Breast epithelium (tissue), 4 donors: Measurements from ENCODE around the gene NCKAP5. TPM values are rescaled to one million over a fixed set of nuclear protein-coding genes. Genes with fewer than 3 reads are reported as not detected.

Experiments
- DNase-seq, 2 donors: peaks; one replicate each; pipeline ENCODE4 v3.0.0-alpha.2; 2019; ENCODE audit warnings: low spot score in 2 of 2
- H3K27ac ChIP-seq, 2 donors: fragments of 200-600 bp; sonication (generic) in 1 of 2; one replicate each; pipeline ENCODE4 v1.5.1; 2016 to 2019; ENCODE audit warnings: mild to moderate bottlenecking in 1 of 2
- H3K27me3 ChIP-seq, 2 donors: fragments of 200-600 bp; sonication (generic) in 1 of 2; one replicate each; pipeline versions ENCODE4 v1.5.1 to v1.6.0; 2017 to 2019; ENCODE audit warnings: control low read depth in 1 of 2, mild to moderate bottlenecking in 1 of 2
- H3K36me3 ChIP-seq: fragments of 200-600 bp; one replicate; pipeline ENCODE4 v1.5.1; 2019
- H3K4me1 ChIP-seq, 2 donors: fragments of 200-600 bp; sonication (generic); one replicate each; pipeline ENCODE4 v1.5.1; 2016 to 2019; ENCODE audit warnings: control low read depth in 1 of 2
- H3K4me3 ChIP-seq, 3 donors: fragments of 200-600 bp; sonication (generic); 1 replicate in 2 of 3; 2 replicates in 1 of 3; pipeline ENCODE4 v1.5.1; 2016 to 2019; ENCODE audit warnings: mild to moderate bottlenecking in 3 of 3, moderate library complexity in 2 of 3
- H3K9me3 ChIP-seq, 2 donors: fragments of 200-600 bp; sonication (generic) in 1 of 2; one replicate each; pipeline ENCODE4 v1.5.1; 2016 to 2019; ENCODE audit warnings: control low read depth in 1 of 2
- POLR2A ChIP-seq: fragments of 450-650 bp; IDR thresholded peaks from one replicate; pipeline ENCODE4 v1.6.1; 2016; ENCODE audit warnings: antibody characterized with exemption, mild to moderate bottlenecking, moderate library complexity
- POLR2AphosphoS5 ChIP-seq, 3 donors: sonication (generic); formaldehyde crosslinking; IDR thresholded peaks; one replicate each; pipeline ENCODE4 v1.6.1; 2017; ENCODE audit warnings: antibody characterized with exemption in 3 of 3
- intact Hi-C: fragments of 100-400 bp; cut with DNase I; formaldehyde crosslinking; loops from one replicate; pipeline ENCODE4 v1.15.1; 2023; ENCODE audit warnings: low total_unique reads
- total RNA-seq, 3 donors: library from RNA; depleted of rRNA; stranded (reverse); fragments of >200 nt; gene quantifications; one replicate each; pipeline ENCODE4 v1.1.0, GENCODE V29; 2016
- TF ChIP-seq, protein P1 (sequence below), 3 donors: fragments of 450-650 bp; IDR thresholded peaks; one replicate each; pipeline ENCODE4 v1.5.1; 2016 to 2017; ENCODE audit warnings: antibody characterized with exemption in 3 of 3, mild to moderate bottlenecking in 3 of 3, moderate library complexity in 3 of 3

NCKAP5 gene
- total RNA-seq, 3 donors from 2014 or later, result 1.1 to 10.5 (median 6.1) TPM

DNA sequence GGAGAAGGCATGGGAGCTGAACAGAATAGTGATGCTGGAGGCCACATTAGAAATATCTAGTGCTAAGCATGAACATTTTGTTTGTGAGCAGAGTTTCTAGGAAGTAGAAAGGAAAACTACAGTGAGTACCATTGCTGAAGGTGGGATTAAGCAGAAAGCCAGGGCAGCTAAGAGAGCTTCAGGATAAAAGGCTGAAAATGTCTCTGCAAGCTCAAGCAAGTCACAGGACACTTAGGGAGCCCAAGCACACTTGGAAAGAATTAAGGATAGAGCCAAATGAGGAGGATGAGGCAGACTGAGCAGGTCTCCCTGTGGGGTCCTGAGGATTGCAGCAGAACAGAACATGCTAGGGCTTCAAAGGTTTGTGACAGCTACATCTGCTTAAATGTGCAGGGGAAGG is 817.7 kb downstream of the NCKAP5 start:
- no peaks in the 10 kb centered on the region for H3K9me3 ChIP-seq
- H3K4me3 ChIP-seq, result no peak overlapping the region
- no peaks in the 10 kb centered on the region for H3K27me3 ChIP-seq
- intact Hi-C loops, result no loop called here
- DNase-seq, result no peak
- TF ChIP-seq, protein P1, sequence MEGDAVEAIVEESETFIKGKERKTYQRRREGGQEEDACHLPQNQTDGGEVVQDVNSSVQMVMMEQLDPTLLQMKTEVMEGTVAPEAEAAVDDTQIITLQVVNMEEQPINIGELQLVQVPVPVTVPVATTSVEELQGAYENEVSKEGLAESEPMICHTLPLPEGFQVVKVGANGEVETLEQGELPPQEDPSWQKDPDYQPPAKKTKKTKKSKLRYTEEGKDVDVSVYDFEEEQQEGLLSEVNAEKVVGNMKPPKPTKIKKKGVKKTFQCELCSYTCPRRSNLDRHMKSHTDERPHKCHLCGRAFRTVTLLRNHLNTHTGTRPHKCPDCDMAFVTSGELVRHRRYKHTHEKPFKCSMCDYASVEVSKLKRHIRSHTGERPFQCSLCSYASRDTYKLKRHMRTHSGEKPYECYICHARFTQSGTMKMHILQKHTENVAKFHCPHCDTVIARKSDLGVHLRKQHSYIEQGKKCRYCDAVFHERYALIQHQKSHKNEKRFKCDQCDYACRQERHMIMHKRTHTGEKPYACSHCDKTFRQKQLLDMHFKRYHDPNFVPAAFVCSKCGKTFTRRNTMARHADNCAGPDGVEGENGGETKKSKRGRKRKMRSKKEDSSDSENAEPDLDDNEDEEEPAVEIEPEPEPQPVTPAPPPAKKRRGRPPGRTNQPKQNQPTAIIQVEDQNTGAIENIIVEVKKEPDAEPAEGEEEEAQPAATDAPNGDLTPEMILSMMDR (IDR thresholded peaks at IDR 0.05), result no peak
- no peak for TF ChIP-seq POLR2AphosphoS5 (IDR thresholded peaks at IDR 0.05)
- TF ChIP-seq POLR2A, result no peak
- no peaks in the 10 kb centered on the region for H3K4me1 ChIP-seq
- H3K36me3 ChIP-seq, result no peaks in the 10 kb centered on the region
- no peak overlapping the region for H3K27ac ChIP-seq

DNA sequence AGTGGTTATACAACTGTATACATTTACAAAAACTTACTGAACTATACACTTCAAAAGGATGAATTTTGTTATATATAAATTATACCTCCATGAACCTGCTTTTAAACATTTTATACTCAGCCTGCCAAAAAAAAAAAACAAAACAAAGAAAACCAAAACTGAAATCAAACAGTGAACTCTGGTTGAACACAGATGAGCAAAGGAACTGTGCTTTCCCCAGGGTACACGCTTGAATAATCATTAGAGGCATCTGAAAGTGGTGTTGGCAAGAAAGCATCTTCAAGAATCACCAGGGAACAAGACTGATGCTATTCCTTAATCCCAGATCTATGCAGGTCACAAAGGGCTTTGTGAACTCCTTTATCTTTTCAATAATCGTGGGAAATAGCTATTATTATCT is 821.2 kb downstream of the NCKAP5 start:
- TF ChIP-seq POLR2A (no peak), POLR2AphosphoS5 (IDR thresholded peaks at IDR 0.05) (no peak)
- TF ChIP-seq, protein P1 (IDR thresholded peaks at IDR 0.05), result no peak
- Histone ChIP-seq H3K4me3 (no peak overlapping the region), H3K4me1 (no peaks in the 10 kb centered on the region), H3K9me3 (no peaks in the 10 kb centered on the region), H3K36me3 (no peaks in the 10 kb centered on the region), H3K27me3 (no peaks in the 10 kb centered on the region), H3K27ac (no peak overlapping the region)
- intact Hi-C loops, result no loop called here
- no peak for DNase-seq

DNA sequence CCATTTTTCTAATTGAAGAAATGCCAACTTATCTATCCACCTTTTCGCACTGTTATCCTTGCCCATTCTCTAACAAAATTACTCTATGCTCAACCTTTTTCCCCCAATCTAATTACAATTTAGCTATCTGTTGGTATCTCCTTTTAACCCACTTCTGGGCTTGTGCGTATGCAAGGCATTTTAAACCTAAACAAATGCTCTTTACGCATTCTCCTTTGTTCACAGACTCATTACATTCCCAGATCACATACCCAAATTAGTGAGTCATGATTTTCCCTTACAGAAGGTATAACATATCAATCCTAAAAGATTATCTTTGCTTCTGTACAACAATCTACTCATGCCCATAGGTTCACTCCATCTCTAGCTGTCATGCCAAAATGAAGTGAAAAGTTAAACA is 826.5 kb downstream of the NCKAP5 start:
- Histone ChIP-seq H3K9me3 (no peaks in the 10 kb centered on the region), H3K4me3 (no peak overlapping the region), H3K27ac (no peak overlapping the region), H3K27me3 (no peaks in the 10 kb centered on the region), H3K36me3 (no peaks in the 10 kb centered on the region), H3K4me1 (no peaks in the 10 kb centered on the region)
- no peak for TF ChIP-seq POLR2A
- TF ChIP-seq, protein P1 (IDR thresholded peaks at IDR 0.05), result no peak
- no peak for TF ChIP-seq POLR2AphosphoS5 (IDR thresholded peaks at IDR 0.05)
- intact Hi-C loops, result no loop called here
- DNase-seq, result no peak

GRCh38 chr2:132740081-132740720 is 828.1 kb downstream of the NCKAP5 start:
- Histone ChIP-seq H3K27ac (no peak overlapping the region), H3K36me3 (no peaks in the 10 kb centered on the region), H3K9me3 (no peaks in the 10 kb centered on the region), H3K4me3 (no peak overlapping the region), H3K27me3 (no peaks in the 10 kb centered on the region), H3K4me1 (no peaks in the 10 kb centered on the region)
- no peak for TF ChIP-seq POLR2AphosphoS5 (IDR thresholded peaks at IDR 0.05)
- TF ChIP-seq, protein P1 (IDR thresholded peaks at IDR 0.05), result no peak
- no peak for TF ChIP-seq POLR2A
- DNase-seq, result no peak
- intact Hi-C loops, result no loop called here

DNA sequence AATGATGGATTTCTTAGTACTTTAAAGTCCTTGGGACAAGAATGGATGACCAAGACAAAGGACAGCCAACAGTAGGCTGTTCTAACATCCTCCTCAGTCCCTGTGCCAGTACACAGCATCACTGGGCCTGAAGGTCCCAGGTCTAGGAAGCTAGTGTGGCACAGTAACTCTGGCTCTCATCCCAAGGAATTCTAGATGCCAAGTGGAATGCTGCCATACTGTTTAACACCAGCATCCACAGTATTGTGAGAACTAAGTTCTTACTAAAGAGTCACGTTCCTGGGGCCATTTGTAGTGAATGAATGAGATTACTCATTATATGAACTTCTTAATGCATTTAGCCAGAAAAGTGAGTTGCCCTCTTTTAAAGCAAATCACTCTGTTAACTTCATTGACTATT is 830.0 kb downstream of the NCKAP5 start:
- no peak for DNase-seq
- intact Hi-C loops, result no loop called here

More for the DNA sequence above, 830.0 kb downstream of the NCKAP5 start:
- H3K27ac ChIP-seq, result no peak overlapping the region
- TF ChIP-seq POLR2A (no peak), POLR2AphosphoS5 (IDR thresholded peaks at IDR 0.05) (no peak)
- TF ChIP-seq, protein P1 (IDR thresholded peaks at IDR 0.05), result no peak
- no peaks in the 10 kb centered on the region for H3K27me3 ChIP-seq
- no peaks in the 10 kb centered on the region for H3K36me3 ChIP-seq
- no peaks in the 10 kb centered on the region for H3K9me3 ChIP-seq
- no peaks in the 10 kb centered on the region for H3K4me1 ChIP-seq
- H3K4me3 ChIP-seq, result no peak overlapping the region
